Measurements from ENCODE around the gene GIPC1. TPM values are rescaled to one million over a fixed set of nuclear protein-coding genes. Genes with fewer than 3 reads are reported as not detected.
"Not testable (repeated sequence)": the region's sequence is repeated elsewhere in the genome, so short reads cannot be mapped to it uniquely, and the experiment has no call there.

GIPC1 gene
- total RNA-seq, 1 donor from 2014 or later, result 45.5 TPM

DNA sequence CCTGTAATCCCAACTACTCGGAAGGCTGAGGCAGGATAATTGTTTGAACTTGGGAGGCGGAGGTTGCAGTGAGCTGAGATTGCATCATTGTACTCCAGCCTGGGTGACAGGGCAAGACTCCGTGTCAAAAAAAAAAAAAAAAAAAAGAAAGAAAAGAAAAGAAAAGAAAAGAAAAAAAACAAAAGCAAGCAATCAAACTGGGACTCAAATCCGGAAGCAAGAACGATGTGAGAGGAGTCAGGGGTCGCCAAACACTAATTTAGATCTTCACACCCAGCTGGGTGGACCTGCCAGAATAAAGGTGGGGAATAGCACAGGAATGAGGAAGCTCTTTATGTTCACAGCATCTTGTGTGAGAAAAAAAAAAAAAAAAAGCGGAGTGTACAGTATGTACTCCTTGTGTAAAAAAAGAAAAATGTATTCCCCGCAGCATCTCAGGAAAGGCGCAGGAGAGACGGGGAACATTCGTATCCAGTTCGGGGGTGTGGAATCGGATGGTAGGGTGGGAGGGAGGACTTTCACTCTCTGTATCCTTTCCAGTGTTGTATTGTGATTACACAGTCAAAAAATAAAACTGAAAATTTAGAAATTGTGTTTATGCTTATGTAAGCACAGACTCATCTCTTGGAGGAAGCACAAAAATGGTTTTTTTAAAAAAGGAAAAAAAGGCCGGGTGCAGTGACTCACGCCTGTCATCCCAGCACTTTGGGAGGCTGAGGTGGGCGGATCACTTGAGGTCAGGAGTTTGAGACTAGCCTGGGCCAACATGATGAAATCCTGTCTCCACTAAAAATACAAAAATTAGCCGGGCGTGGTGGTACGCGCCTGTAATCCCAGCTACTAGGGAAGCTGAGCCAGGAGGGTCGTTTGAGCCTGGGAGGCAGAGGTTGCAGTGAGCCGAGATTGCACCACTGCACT is 14.6 kb upstream of the GIPC1 start:
- Histone ChIP-seq H3K4me1 (peaks cover 37% of the 10 kb centered on the region), H3K36me3 (peaks cover 17% of the 10 kb centered on the region), H3K4me3 (peak overlapping the region; percentile 27), H3K27me3 (ENCODE audit: low read depth) (no peaks in the 10 kb centered on the region), H3K9me3 (replicated peaks) (no peaks in the 10 kb centered on the region), H3K27ac (replicated peaks) (peak overlapping the region; percentile 71)
- intact Hi-C loops (cut with micrococcal nuclease), result no loop called here
- TF ChIP-seq, protein P1, sequence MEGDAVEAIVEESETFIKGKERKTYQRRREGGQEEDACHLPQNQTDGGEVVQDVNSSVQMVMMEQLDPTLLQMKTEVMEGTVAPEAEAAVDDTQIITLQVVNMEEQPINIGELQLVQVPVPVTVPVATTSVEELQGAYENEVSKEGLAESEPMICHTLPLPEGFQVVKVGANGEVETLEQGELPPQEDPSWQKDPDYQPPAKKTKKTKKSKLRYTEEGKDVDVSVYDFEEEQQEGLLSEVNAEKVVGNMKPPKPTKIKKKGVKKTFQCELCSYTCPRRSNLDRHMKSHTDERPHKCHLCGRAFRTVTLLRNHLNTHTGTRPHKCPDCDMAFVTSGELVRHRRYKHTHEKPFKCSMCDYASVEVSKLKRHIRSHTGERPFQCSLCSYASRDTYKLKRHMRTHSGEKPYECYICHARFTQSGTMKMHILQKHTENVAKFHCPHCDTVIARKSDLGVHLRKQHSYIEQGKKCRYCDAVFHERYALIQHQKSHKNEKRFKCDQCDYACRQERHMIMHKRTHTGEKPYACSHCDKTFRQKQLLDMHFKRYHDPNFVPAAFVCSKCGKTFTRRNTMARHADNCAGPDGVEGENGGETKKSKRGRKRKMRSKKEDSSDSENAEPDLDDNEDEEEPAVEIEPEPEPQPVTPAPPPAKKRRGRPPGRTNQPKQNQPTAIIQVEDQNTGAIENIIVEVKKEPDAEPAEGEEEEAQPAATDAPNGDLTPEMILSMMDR (IDR thresholded peaks at IDR 0.05; ENCODE audit: borderline replicate concordance), result no peak
- no peak for DNase-seq

DNA sequence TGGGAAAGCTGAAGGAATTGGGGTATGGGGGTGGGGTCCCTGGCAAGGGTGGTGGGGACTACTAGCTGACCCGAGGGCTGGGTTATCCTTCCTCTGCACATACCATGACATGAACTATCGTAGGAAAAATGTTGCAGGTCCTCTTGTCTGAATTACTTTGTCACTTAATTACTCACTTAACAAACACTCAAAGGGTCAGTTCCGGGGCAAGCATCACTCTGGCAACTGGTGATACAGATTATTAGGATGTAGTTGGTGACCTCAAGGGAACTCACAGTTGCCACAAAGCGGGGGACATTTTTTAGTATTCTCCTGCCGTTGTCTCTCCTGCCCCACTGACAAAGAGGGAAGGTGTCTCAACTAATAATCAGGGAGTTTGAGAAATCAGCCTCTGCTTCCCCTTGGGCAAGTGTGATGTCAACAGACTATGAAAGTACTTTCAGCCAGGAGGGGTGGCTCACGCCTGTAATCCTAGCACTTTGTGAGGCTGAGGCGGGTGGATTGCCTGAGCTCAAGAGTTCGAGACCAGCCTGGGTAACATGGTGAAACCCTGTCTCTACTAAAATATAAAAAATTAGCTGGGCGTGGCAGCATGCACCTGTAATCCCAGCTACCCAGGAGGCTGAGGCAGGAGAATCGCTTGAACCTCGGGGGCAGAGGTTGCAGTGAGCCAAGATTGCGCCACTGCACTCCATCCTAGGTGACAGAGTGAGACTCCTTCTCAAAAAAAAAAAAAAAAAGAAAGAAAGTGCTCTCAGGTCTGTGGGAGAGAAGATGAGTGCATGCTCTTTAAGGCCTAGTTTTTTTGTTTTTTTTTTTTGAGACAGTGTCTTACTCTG is 12.0 kb upstream of the GIPC1 start:
- Histone ChIP-seq H3K27ac (replicated peaks) (no peak overlapping the region), H3K27me3 (ENCODE audit: low read depth) (no peaks in the 10 kb centered on the region), H3K9me3 (replicated peaks) (no peaks in the 10 kb centered on the region), H3K36me3 (no peaks in the 10 kb centered on the region), H3K4me3 (no peak overlapping the region), H3K4me1 (peaks cover 11% of the 10 kb centered on the region)
- DNase-seq, result no peak
- intact Hi-C loops (cut with micrococcal nuclease), result no loop called here
- TF ChIP-seq, protein P1 (IDR thresholded peaks at IDR 0.05; ENCODE audit: borderline replicate concordance), result no peak

DNA sequence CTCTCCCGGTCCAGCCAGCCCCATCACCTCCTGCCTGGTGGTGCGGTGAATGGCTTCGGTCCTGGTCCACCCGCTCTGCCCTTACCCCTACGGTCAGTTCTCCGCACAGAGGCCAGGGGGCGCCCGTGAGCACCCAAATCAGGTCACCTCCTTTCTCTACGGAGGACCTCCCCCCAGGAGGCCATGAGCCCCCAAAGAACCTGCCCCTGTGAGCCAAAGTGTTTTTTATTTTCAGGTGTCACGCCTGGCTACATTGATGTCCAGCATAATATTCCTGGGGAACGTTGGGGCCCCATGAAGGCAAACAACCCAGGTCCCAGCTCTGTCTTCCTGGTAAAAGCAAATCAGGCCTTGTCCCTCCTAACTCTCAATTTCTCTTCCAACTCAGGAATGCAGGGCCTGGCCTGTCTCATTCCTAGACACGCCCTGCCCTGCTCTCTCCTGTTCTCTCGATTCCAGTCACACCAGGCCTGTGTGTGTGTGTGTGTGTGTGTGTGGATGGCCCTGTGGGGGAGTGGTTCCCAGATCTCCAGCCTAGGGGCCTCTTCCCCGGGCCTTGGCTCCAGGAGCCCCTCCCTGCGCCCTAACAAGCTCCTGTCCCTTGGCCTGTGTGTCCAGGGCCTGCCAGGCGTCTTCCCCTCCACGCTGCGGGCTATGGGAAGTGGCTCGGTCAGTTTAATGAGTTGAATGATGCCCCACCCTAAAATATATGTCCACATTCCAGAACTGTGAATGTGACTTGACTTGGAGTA is 9.7 kb upstream of the GIPC1 start:
- no peak for DNase-seq
- Histone ChIP-seq H3K27me3 (ENCODE audit: low read depth) (no peaks in the 10 kb centered on the region), H3K27ac (replicated peaks) (no peak overlapping the region), H3K4me3 (no peak overlapping the region), H3K4me1 (peaks cover 11% of the 10 kb centered on the region), H3K9me3 (replicated peaks) (no peaks in the 10 kb centered on the region), H3K36me3 (no peaks in the 10 kb centered on the region)
- intact Hi-C loops (cut with micrococcal nuclease), result no loop called here
- TF ChIP-seq, protein P1 (IDR thresholded peaks at IDR 0.05; ENCODE audit: borderline replicate concordance), result peak; percentile 63

GRCh38 chr19:14504575-14504974 is 8.6 kb upstream of the GIPC1 start:
- H3K27me3 ChIP-seq (ENCODE audit: low read depth); intact Hi-C loops (cut with micrococcal nuclease); H3K4me1 ChIP-seq; H3K9me3 ChIP-seq (replicated peaks); H3K4me3 ChIP-seq; H3K27ac ChIP-seq (replicated peaks); H3K36me3 ChIP-seq; DNase-seq: not testable (repeated sequence)

- Histone ChIP-seq H3K9me3 (replicated peaks) (no peaks in the 10 kb centered on the region), H3K4me3 (no peak overlapping the region), H3K36me3 (no peaks in the 10 kb centered on the region), H3K27me3 (ENCODE audit: low read depth) (no peaks in the 10 kb centered on the region), H3K27ac (replicated peaks) (no peak overlapping the region), H3K4me1 (no peaks in the 10 kb centered on the region)
- no peak for DNase-seq
- TF ChIP-seq, protein P1 (IDR thresholded peaks at IDR 0.05; ENCODE audit: borderline replicate concordance), result no peak
- intact Hi-C loops (cut with micrococcal nuclease), result no loop called here
Observed at GRCh38 chr19:14503285-14503684, 7.4 kb upstream of the GIPC1 start.

All from left ventricle myocardium inferior (tissue), 1 donor.